Right cardiac atrium (tissue), 5 donors: ENCODE results near the gene DLD. TPM values are rescaled to one million over a fixed set of nuclear protein-coding genes. Genes with fewer than 3 reads are reported as not detected.
A peak's percentile ranks its signal among the peaks of the same experiment; 100 is the strongest.
"Not testable (repeated sequence)": the region's sequence is repeated elsewhere in the genome, so short reads cannot be mapped to it uniquely, and the experiment has no call there.

Experiments used
- ATAC-seq, 2 donors: fragments of 200-7000 bp; cut with Tn5 transposase; one replicate each; pipeline versions ENCODE4 v1.8.0 to v1.9.1; 2020; ENCODE audit warnings: moderate library complexity in 2 of 2, mild to moderate bottlenecking in 1 of 2
- DNase-seq, 3 donors: peaks; one replicate each; pipeline ENCODE4 v3.0.0-alpha.2; 2020
- H3K27ac ChIP-seq: one replicate; pipeline ENCODE4 v1.5.1; 2013; ENCODE audit warnings: mild to moderate bottlenecking, low read length, control low read depth, moderate library complexity
- H3K27me3 ChIP-seq: one replicate; pipeline ENCODE4 v1.6.1; 2013; ENCODE audit not compliant: control insufficient read depth, insufficient read depth
- H3K4me1 ChIP-seq: one replicate; pipeline ENCODE4 v1.6.1; 2013; ENCODE audit warnings: low read length; ENCODE audit not compliant: control insufficient read depth, insufficient read depth
- H3K4me3 ChIP-seq: one replicate; pipeline ENCODE4 v1.5.1; 2013; ENCODE audit warnings: low read length, control low read depth
- H3K9me3 ChIP-seq: one replicate; pipeline ENCODE4 v1.6.1; 2013; ENCODE audit warnings: low read length; ENCODE audit not compliant: control insufficient read depth
- WGBS: extraction: QIAGEN DNeasy Blood & Tissue Kit; methylation state at CpG from one replicate; pipeline ENCODE4 v1.1.7; 2013; 5-methylcytosine and 5-hydroxymethylcytosine counted together
- intact Hi-C, 4 donors: fragments of 100-400 bp; cut with DNase I; formaldehyde crosslinking; loops; one replicate each; pipeline versions ENCODE4 v1.11.0 to v1.14.0; 2022 to 2023
- polyA plus RNA-seq: library from polyadenylated mRNA; stranded (reverse); fragments of 200-250 nt; gene quantifications from one replicate; pipeline ENCODE4 v1.2.3, GENCODE V29; 2013
- total RNA-seq, 4 donors: library from RNA; stranded (reverse); fragmentation: NEBNext Ultra II Directional; extraction: Animal tissue kit (Norgen Biotek cat#: 25700); gene quantifications; one replicate each; pipeline ENCODE4 v1.2.1, GENCODE V29; 2021
- donor health status: healthy with polysubstance abuse.
- donor health status: DM: no; HTN: yes; CAD: no.
- donor health status: DM: no; HTN: no; CAD: no.
- donor health status: DM: no; HTN: yes; CAD: no; lungs with severe emphysema.
- donor health status: DM: yes; HTN: yes; CAD: no.

DLD gene
- total and polyA plus RNA-seq, 5 donors, result 112 to 162 (median 156) TPM

GRCh38 chr7:107891636-107892366 is 818 bp downstream of the DLD start:
- H3K27ac ChIP-seq, result peak overlapping the region; percentile 98
- H3K4me1 ChIP-seq, result peaks cover 7% of the 10 kb centered on the region
- intact Hi-C loops, result no loop called here

GRCh38 chr7:107892367-107892741 is 1.4 kb downstream of the DLD start:
- H3K4me3 ChIP-seq, result peak overlapping the region; percentile 67
- H3K27ac ChIP-seq, result not testable (repeated sequence)
- 94% methylated on average over 8 of the region's 8 CpGs for WGBS

More at GRCh38 chr7:107891636-107892366, 818 bp downstream of the DLD start:
- H3K27me3 ChIP-seq, result no peaks in the 10 kb centered on the region
- H3K9me3 ChIP-seq, result no peaks in the 10 kb centered on the region
- no peak for ATAC-seq
- WGBS, result 31% methylated on average over 9 of the region's 9 CpGs
- DNase-seq, result no peak
- peak overlapping the region; percentile 67 for H3K4me3 ChIP-seq

GRCh38 chr7:107898997-107899594 is 8.1 kb downstream of the DLD start:
- ATAC-seq (no peak), DNase-seq (no peak)
- H3K27me3 ChIP-seq, result no peaks in the 10 kb centered on the region
- no peak overlapping the region for H3K27ac ChIP-seq
- H3K4me3 ChIP-seq, result no peak overlapping the region
- intact Hi-C loops, result no loop called here
- no peaks in the 10 kb centered on the region for H3K9me3 ChIP-seq
- H3K4me1 ChIP-seq, result peaks cover 5% of the 10 kb centered on the region
- WGBS, result 68% methylated on average over 2 of the region's 2 CpGs

More at GRCh38 chr7:107892367-107892741, 1.4 kb downstream of the DLD start:
- H3K9me3 ChIP-seq, H3K27me3 ChIP-seq, intact Hi-C loops, H3K4me1 ChIP-seq, DNase-seq, ATAC-seq: not testable (repeated sequence)

- H3K27ac ChIP-seq, result no peak overlapping the region
- H3K4me1 ChIP-seq, result peaks cover 3% of the 10 kb centered on the region
- intact Hi-C loops, result no loop called here
These were observed 9.6 kb downstream of the DLD start for GRCh38 chr7:107900496-107901015.

GRCh38 chr7:107902381-107902780 is 11.4 kb downstream of the DLD start:
- no peaks in the 10 kb centered on the region for H3K27me3 ChIP-seq
- no peaks in the 10 kb centered on the region for H3K4me1 ChIP-seq
- H3K9me3 ChIP-seq, result no peaks in the 10 kb centered on the region
- H3K4me3 ChIP-seq, result no peak overlapping the region
- no peak for ATAC-seq
- intact Hi-C loops, result no loop called here
- no peak overlapping the region for H3K27ac ChIP-seq
- no peak for DNase-seq

More at GRCh38 chr7:107900496-107901015, 9.6 kb downstream of the DLD start:
- no peak overlapping the region for H3K4me3 ChIP-seq
- ATAC-seq, result no peak
- no peaks in the 10 kb centered on the region for H3K27me3 ChIP-seq
- no peaks in the 10 kb centered on the region for H3K9me3 ChIP-seq
- no peak for DNase-seq
- WGBS, result 81% methylated on average over 1 of the region's 1 CpG

- Histone ChIP-seq H3K4me3 (no peak overlapping the region), H3K27ac (no peak overlapping the region)
- WGBS, result 71% methylated on average over 2 of the region's 2 CpGs
These were observed 16.8 kb downstream of the DLD start for GRCh38 chr7:107907790-107908189.

GRCh38 chr7:107909445-107909844 is 18.5 kb downstream of the DLD start:
- intact Hi-C loops, result no loop called here
- DNase-seq (no peak), ATAC-seq (no peak)
- Histone ChIP-seq H3K27me3 (no peaks in the 10 kb centered on the region), H3K27ac (no peak overlapping the region), H3K4me3 (no peak overlapping the region), H3K9me3 (no peaks in the 10 kb centered on the region), H3K4me1 (no peaks in the 10 kb centered on the region)
- WGBS, result 93% methylated on average over 1 of the region's 1 CpG

More at GRCh38 chr7:107907790-107908189, 16.8 kb downstream of the DLD start:
- no peaks in the 10 kb centered on the region for H3K9me3 ChIP-seq
- DNase-seq (no peak), ATAC-seq (peak; percentile 69 to 80)
- no peaks in the 10 kb centered on the region for H3K27me3 ChIP-seq
- intact Hi-C loops, result no loop called here
- H3K4me1 ChIP-seq, result no peaks in the 10 kb centered on the region

GRCh38 chr7:107911981-107912380 is 21.0 kb downstream of the DLD start:
- intact Hi-C loops, result no loop called here
- ATAC-seq (no peak), DNase-seq (no peak)
- Histone ChIP-seq H3K27me3 (no peaks in the 10 kb centered on the region), H3K9me3 (no peaks in the 10 kb centered on the region), H3K4me1 (no peaks in the 10 kb centered on the region), H3K27ac (no peak overlapping the region), H3K4me3 (no peak overlapping the region)
- WGBS, result 78% methylated on average over 2 of the region's 2 CpGs

- Histone ChIP-seq H3K9me3 (no peaks in the 10 kb centered on the region), H3K27me3 (no peaks in the 10 kb centered on the region), H3K4me3 (no peak overlapping the region), H3K27ac (no peak overlapping the region), H3K4me1 (no peaks in the 10 kb centered on the region)
- intact Hi-C loops, result no loop called here
- DNase-seq, result no peak
- 98% methylated on average over 2 of the region's 2 CpGs for WGBS
- ATAC-seq, result no peak
These were observed 22.9 kb downstream of the DLD start for GRCh38 chr7:107913851-107914250.

GRCh38 chr7:107914831-107915230 is 23.8 kb downstream of the DLD start:
- no peak for ATAC-seq
- no peaks in the 10 kb centered on the region for H3K4me1 ChIP-seq
- intact Hi-C loops, result no loop called here
- H3K27ac ChIP-seq, result no peak overlapping the region
- no peak overlapping the region for H3K4me3 ChIP-seq
- no peaks in the 10 kb centered on the region for H3K9me3 ChIP-seq
- 19% methylated on average over 1 of the region's 1 CpG for WGBS
- no peaks in the 10 kb centered on the region for H3K27me3 ChIP-seq
- DNase-seq, result no peak

- WGBS, result 95% methylated on average over 2 of the region's 2 CpGs
- Histone ChIP-seq H3K27ac (no peak overlapping the region), H3K9me3 (no peaks in the 10 kb centered on the region), H3K4me3 (no peak overlapping the region), H3K4me1 (no peaks in the 10 kb centered on the region), H3K27me3 (no peaks in the 10 kb centered on the region)
- DNase-seq (no peak), ATAC-seq (no peak)
- intact Hi-C loops, result no loop called here
These were observed 24.6 kb downstream of the DLD start for GRCh38 chr7:107915541-107915940.
